ENCODE results near the gene GLO1. TPM values are rescaled to one million over a fixed set of nuclear protein-coding genes. Genes with fewer than 3 reads are reported as not detected.

GLO1 gene
- total and polyA plus RNA-seq, 2 experiments from 2014 or later, result 137 to 170 TPM

DNA sequence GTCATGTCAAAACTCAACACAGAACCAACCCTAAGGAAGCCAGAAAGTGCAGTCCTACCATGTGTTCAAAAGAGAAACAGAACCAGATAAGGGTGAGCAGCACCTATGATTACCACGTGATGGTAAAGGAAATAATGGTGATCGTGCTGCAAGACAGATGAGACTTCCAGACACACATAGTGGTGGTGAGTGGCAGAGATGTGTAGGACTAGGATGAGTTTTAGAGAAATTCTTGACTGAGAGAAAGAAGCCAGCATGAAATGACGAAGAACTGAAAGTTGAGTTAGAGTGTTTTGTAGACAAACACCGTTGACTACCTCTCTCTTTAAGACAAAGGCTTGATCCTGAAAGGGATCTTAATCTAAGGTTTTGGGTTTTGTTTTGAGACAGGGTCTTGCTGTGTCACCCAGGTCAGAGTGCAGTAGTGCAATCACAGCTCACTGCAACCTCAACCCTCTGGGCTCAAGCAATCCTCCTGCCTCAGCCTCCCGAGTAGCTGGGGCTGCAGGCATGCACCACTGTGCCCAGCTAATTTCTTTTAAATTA is 52.7 kb downstream of the GLO1 start:
- no peaks in the 10 kb centered on the region for H3K4me1 ChIP-seq (ENCODE audit: insufficient read depth)
- no peaks in the 10 kb centered on the region for H3K9me3 ChIP-seq (ENCODE audit: low read depth)
- H3K4me3 ChIP-seq, result no peak overlapping the region
- H3K27ac ChIP-seq, result no peak overlapping the region
- 94% methylated on average over 5 of the region's 5 CpGs for WGBS (ENCODE audit: low lambda C conversion rate, missing lambda C conversion rate)
- H3K9me2 ChIP-seq (replicated peaks; ENCODE audit: insufficient read depth), result no peaks in the 10 kb centered on the region
- no peaks in the 10 kb centered on the region for H3K79me2 ChIP-seq
- no peak overlapping the region for H3K4me2 ChIP-seq
- no peak for DNase-seq (ENCODE audit: low spot score)
- no peaks in the 10 kb centered on the region for H3K27me3 ChIP-seq
- H2AFZ ChIP-seq, result no peak overlapping the region
- TF ChIP-seq EZH2 (IDR thresholded peaks at IDR 0.05; ENCODE audit: borderline replicate concordance), result no peak
- TF ChIP-seq, protein P1, sequence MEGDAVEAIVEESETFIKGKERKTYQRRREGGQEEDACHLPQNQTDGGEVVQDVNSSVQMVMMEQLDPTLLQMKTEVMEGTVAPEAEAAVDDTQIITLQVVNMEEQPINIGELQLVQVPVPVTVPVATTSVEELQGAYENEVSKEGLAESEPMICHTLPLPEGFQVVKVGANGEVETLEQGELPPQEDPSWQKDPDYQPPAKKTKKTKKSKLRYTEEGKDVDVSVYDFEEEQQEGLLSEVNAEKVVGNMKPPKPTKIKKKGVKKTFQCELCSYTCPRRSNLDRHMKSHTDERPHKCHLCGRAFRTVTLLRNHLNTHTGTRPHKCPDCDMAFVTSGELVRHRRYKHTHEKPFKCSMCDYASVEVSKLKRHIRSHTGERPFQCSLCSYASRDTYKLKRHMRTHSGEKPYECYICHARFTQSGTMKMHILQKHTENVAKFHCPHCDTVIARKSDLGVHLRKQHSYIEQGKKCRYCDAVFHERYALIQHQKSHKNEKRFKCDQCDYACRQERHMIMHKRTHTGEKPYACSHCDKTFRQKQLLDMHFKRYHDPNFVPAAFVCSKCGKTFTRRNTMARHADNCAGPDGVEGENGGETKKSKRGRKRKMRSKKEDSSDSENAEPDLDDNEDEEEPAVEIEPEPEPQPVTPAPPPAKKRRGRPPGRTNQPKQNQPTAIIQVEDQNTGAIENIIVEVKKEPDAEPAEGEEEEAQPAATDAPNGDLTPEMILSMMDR (IDR thresholded peaks at IDR 0.05; ENCODE audit: poor library complexity), result no peak
- TF ChIP-seq EZH2phosphoT487 (IDR thresholded peaks at IDR 0.05; ENCODE audit: low read depth, severe bottlenecking, unreplicated experiment), result no peak
- no peaks in the 10 kb centered on the region for H3K36me3 ChIP-seq (replicated peaks; ENCODE audit: insufficient read depth, low read depth)
- H4K20me1 ChIP-seq (ENCODE audit: insufficient read depth, poor library complexity, severe bottlenecking), result no peaks in the 10 kb centered on the region

DNA sequence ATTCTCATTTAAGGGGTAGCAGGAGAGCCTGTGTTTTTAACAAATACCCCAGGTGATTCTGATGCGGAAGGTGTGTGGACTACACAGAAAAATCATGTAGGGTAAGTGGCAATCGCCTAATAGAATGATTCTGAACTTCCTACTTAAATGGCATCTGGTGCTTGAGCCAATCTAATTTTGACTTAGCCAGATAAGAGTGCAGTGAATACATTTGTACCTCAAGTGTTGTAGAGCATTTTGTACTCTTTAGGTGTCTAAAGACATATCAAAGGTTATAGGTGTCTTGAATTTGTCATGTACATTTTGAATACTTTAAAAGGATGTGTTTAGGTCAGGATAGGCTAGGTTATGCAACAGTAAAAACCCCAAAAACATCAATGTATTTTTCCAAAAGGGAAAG is 53.2 kb downstream of the GLO1 start:
- Histone ChIP-seq H3K79me2 (no peaks in the 10 kb centered on the region), H3K4me3 (no peak overlapping the region), H3K36me3 (replicated peaks; ENCODE audit: insufficient read depth, low read depth) (no peaks in the 10 kb centered on the region), H2AFZ (no peak overlapping the region), H3K9me3 (ENCODE audit: low read depth) (no peaks in the 10 kb centered on the region), H3K27ac (no peak overlapping the region), H3K9me2 (replicated peaks; ENCODE audit: insufficient read depth) (no peaks in the 10 kb centered on the region), H3K27me3 (no peaks in the 10 kb centered on the region), H3K4me1 (ENCODE audit: insufficient read depth) (no peaks in the 10 kb centered on the region), H3K4me2 (no peak overlapping the region), H4K20me1 (ENCODE audit: insufficient read depth, poor library complexity, severe bottlenecking) (no peaks in the 10 kb centered on the region)
- 100% methylated on average over 2 of the region's 2 CpGs for WGBS (ENCODE audit: low lambda C conversion rate, missing lambda C conversion rate)
- DNase-seq (ENCODE audit: low spot score), result no peak
- TF ChIP-seq EZH2phosphoT487 (IDR thresholded peaks at IDR 0.05; ENCODE audit: low read depth, severe bottlenecking, unreplicated experiment) (no peak), EZH2 (IDR thresholded peaks at IDR 0.05; ENCODE audit: borderline replicate concordance) (no peak)
- TF ChIP-seq, protein P1 (IDR thresholded peaks at IDR 0.05; ENCODE audit: poor library complexity), result no peak

GRCh38 chr6:38648629-38649028 is 54.3 kb downstream of the GLO1 start:
- Histone ChIP-seq H3K4me3 (no peak overlapping the region), H3K4me1 (ENCODE audit: insufficient read depth) (no peaks in the 10 kb centered on the region), H2AFZ (no peak overlapping the region), H3K27me3 (no peaks in the 10 kb centered on the region), H3K27ac (no peak overlapping the region), H3K36me3 (replicated peaks; ENCODE audit: insufficient read depth, low read depth) (no peaks in the 10 kb centered on the region), H4K20me1 (ENCODE audit: insufficient read depth, poor library complexity, severe bottlenecking) (no peaks in the 10 kb centered on the region), H3K9me2 (replicated peaks; ENCODE audit: insufficient read depth) (no peaks in the 10 kb centered on the region), H3K9me3 (ENCODE audit: low read depth) (no peaks in the 10 kb centered on the region), H3K79me2 (no peaks in the 10 kb centered on the region), H3K4me2 (no peak overlapping the region)
- DNase-seq (ENCODE audit: low spot score), result no peak
- TF ChIP-seq EZH2phosphoT487 (IDR thresholded peaks at IDR 0.05; ENCODE audit: low read depth, severe bottlenecking, unreplicated experiment), result no peak
- TF ChIP-seq EZH2 (IDR thresholded peaks at IDR 0.05; ENCODE audit: borderline replicate concordance), result no peak
- TF ChIP-seq, protein P1 (IDR thresholded peaks at IDR 0.05; ENCODE audit: poor library complexity), result no peak
